ENCODE data around the gene RHBDD3.

DNA sequence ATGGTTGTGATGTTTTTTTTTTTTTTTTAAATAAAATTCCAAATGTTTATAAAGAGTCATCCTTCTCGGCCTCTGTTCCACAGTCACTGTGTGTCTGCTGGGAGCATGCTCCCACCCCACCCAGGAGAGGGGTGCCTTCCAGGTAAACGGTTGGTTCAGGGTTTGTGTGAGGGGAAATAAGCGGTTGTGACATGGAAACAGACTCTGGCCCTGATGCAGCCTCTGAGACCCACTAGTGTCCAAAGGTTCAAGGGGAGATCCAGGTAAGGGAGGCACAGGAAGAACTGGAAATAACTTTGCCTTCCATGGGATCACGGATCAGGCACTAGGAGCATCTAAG lies 32.7 kb upstream of the RHBDD3 start:
- TF ChIP-seq EZH2 (IDR thresholded peaks at IDR 0.05; ENCODE audit: insufficient read depth, poor library complexity, severe bottlenecking) = no peak
- TF ChIP-seq EZH2phosphoT487 (IDR thresholded peaks at IDR 0.05; ENCODE audit: insufficient read depth, low read depth) = no peak

All from GM23248 (cell line).